ENCODE data around the gene PCNX2. TPM values are rescaled to one million over a fixed set of nuclear protein-coding genes. Genes with fewer than 3 reads are reported as not detected.
"Not testable (repeated sequence)": the region's sequence is repeated elsewhere in the genome, so short reads cannot be mapped to it uniquely, and the experiment has no call there.

PCNX2 gene
- total and polyA plus RNA-seq, 3 donors from 2014 or later = 8.4 to 28.9 (median 27.6) TPM

GRCh38 chr1:233182587-233182986 is 112.9 kb downstream of the PCNX2 start:
- intact Hi-C loops (cut with DNase I; ENCODE audit: low total_unique reads) = no loop called here
- TF ChIP-seq POLR2A (IDR thresholded peaks at IDR 0.05) = no peak
- no peak for TF ChIP-seq CTCF (IDR thresholded peaks at IDR 0.05)
- WGBS, 2 donors = 97 to 100% methylated on average over 2 of the region's 2 CpGs

GRCh38 chr1:233180641-233181364 is 114.7 kb downstream of the PCNX2 start:
- no peak for TF ChIP-seq CTCF (IDR thresholded peaks at IDR 0.05)
- TF ChIP-seq POLR2A (IDR thresholded peaks at IDR 0.05) = no peak
- H3K4me3 ChIP-seq = no peak overlapping the region
- no peaks in the 10 kb centered on the region for H3K4me1 ChIP-seq
- no peaks in the 10 kb centered on the region for H3K27me3 ChIP-seq
- WGBS, 2 donors = 82 to 84% methylated on average over 8 to 9 of the region's 9 CpGs
- no peaks in the 10 kb centered on the region for H3K36me3 ChIP-seq (ENCODE audit: low read depth, missing control alignments)
- H3K9me3 ChIP-seq = no peaks in the 10 kb centered on the region
- H3K27ac ChIP-seq = no peak overlapping the region
- intact Hi-C loops (cut with DNase I; ENCODE audit: low total_unique reads) = no loop called here
- DNase-seq = no peak

More at GRCh38 chr1:233182587-233182986, 112.9 kb downstream of the PCNX2 start:
- Histone ChIP-seq H3K27me3 (no peaks in the 10 kb centered on the region), H3K4me1 (no peaks in the 10 kb centered on the region), H3K4me3 (no peak overlapping the region), H3K9me3 (no peaks in the 10 kb centered on the region), H3K27ac (no peak overlapping the region), H3K36me3 (ENCODE audit: low read depth, missing control alignments) (no peaks in the 10 kb centered on the region)
- no peak for DNase-seq

- intact Hi-C loops (cut with DNase I; ENCODE audit: low total_unique reads) = not testable (repeated sequence)
Measured at GRCh38 chr1:233179638-233180037, 115.9 kb downstream of the PCNX2 start.

GRCh38 chr1:233172201-233172600 is 123.3 kb downstream of the PCNX2 start:
- no peaks in the 10 kb centered on the region for H3K4me1 ChIP-seq
- H3K4me3 ChIP-seq = no peak overlapping the region
- intact Hi-C loops (cut with DNase I; ENCODE audit: low total_unique reads) = no loop called here
- no peak overlapping the region for H3K27ac ChIP-seq
- no peaks in the 10 kb centered on the region for H3K36me3 ChIP-seq (ENCODE audit: low read depth, missing control alignments)
- H3K9me3 ChIP-seq = no peaks in the 10 kb centered on the region
- peak; percentile 21 for DNase-seq
- H3K27me3 ChIP-seq = no peaks in the 10 kb centered on the region
- TF ChIP-seq POLR2A (IDR thresholded peaks at IDR 0.05) (no peak), CTCF (IDR thresholded peaks at IDR 0.05) (no peak)
- WGBS, 2 donors = 65 to 66% methylated on average over 2 of the region's 2 CpGs

More at GRCh38 chr1:233179638-233180037, 115.9 kb downstream of the PCNX2 start:
- H3K27me3 ChIP-seq; H3K27ac ChIP-seq; DNase-seq; H3K4me1 ChIP-seq; H3K9me3 ChIP-seq; H3K36me3 ChIP-seq (ENCODE audit: low read depth, missing control alignments); H3K4me3 ChIP-seq: not testable (repeated sequence)
- WGBS, 2 donors = 90 to 95% methylated on average over 1 of the region's 1 CpG

GRCh38 chr1:233170741-233171140 is 124.8 kb downstream of the PCNX2 start:
- intact Hi-C loops (cut with DNase I; ENCODE audit: low total_unique reads) = no loop called here
- WGBS, 2 donors = 95 to 97% methylated on average over 9 of the region's 9 CpGs

More at GRCh38 chr1:233170741-233171140, 124.8 kb downstream of the PCNX2 start:
- no peak for TF ChIP-seq POLR2A (IDR thresholded peaks at IDR 0.05)
- TF ChIP-seq CTCF (IDR thresholded peaks at IDR 0.05) = no peak
- H3K27me3 ChIP-seq = no peaks in the 10 kb centered on the region
- no peak overlapping the region for H3K4me3 ChIP-seq
- no peaks in the 10 kb centered on the region for H3K4me1 ChIP-seq
- H3K36me3 ChIP-seq (ENCODE audit: low read depth, missing control alignments) = no peaks in the 10 kb centered on the region
- no peaks in the 10 kb centered on the region for H3K9me3 ChIP-seq
- no peak overlapping the region for H3K27ac ChIP-seq
- DNase-seq = no peak

Measured in testis (tissue), 3 donors.